ENCODE results near the gene SLC37A1. TPM values are rescaled to one million over a fixed set of nuclear protein-coding genes. Genes with fewer than 3 reads are reported as not detected.

The SLC37A1 gene
- total and polyA plus RNA-seq, 5 donors from 2014 or later: 2.8 to 18.8 (median 3.6) TPM

GRCh38 chr21:42474043-42474831 lies 39.4 kb upstream of the SLC37A1 start:
- Mint-ChIP-seq H3K27ac (peak overlapping the region in 2 of 3 donors; percentile 31 to 45), H3K9me3 (no peaks in the 10 kb centered on the region), H3K27me3 (peaks cover 9% of the 10 kb centered on the region), H3K4me1 (peaks cover 0 to 5% (median 2%) of the 10 kb centered on the region in 4 donors), H3K4me3 (no peak overlapping the region), H3K36me3 (no peaks in the 10 kb centered on the region)
- no peaks in the 10 kb centered on the region for H3K36me3 ChIP-seq (ENCODE audit: control insufficient read depth, insufficient read depth, low read length)
- H3K4me3 ChIP-seq (ENCODE audit: low read depth, low read length): no peak overlapping the region
- ATAC-seq (ENCODE audit: low read depth in 2 of 2) (peak; percentile 67 to 69), DNase-seq (peak in 1 of 3 donors; percentile 14)
- H3K4me1 ChIP-seq (ENCODE audit: control insufficient read depth, insufficient read depth, low read length, poor library complexity, severe bottlenecking): no peaks in the 10 kb centered on the region
- H3K27ac ChIP-seq (ENCODE audit: insufficient read depth, low read length, poor library complexity, severe bottlenecking): no peak overlapping the region
- H3K27me3 ChIP-seq (ENCODE audit: control insufficient read depth, insufficient read depth, low read length): no peaks in the 10 kb centered on the region
- H3K9me3 ChIP-seq (ENCODE audit: control insufficient read depth in 2 of 2, low read length in 2 of 2): no peaks in the 10 kb centered on the region

GRCh38 chr21:42475036-42475435 lies 38.6 kb upstream of the SLC37A1 start:
- no peak for ATAC-seq (ENCODE audit: low read depth in 2 of 2)

DNA sequence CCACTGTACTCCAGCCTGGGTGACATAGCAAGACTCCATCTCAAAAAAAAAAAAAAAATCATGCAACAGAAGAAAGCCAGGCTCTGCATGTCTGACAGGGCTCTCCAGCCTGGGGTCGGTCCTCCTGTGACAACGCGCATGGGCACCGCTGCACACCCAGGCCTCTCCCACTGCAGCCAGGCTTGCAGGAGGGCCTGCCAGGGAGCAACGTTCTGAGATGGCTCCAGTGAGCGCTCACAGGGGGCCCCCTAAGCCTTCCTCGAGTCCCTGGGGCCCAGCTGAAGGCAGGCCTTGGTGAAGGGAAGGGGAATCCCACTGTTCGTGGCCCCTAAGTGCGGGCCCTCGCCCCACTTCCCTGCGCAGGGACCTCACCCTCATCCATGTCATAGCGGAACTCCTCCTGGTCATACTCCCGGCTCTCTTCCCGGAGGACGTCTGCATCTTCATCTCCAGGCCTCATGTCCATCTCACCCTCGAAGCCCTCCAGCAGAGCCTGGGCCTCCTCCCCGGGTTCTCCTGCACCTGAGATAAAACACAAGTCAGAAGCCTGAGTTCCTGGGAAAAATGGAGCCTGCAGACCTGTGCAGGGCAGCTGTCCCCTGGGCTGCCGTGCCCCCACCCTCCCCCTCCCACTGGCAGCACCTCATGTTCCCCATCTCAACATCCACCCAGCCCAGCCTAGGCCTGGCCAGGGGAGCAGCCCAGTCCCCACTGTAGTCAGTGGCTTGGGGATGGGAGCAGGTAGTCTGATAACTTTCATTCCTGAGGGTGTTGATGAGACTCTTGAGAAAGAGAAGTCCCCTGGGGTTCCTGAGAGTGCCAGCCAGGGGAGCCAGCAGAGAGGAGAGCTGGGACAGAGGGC lies 37.9 kb upstream of the SLC37A1 start:
- ATAC-seq (ENCODE audit: low read depth in 2 of 2) (no peak), DNase-seq (no peak)
- Mint-ChIP-seq H3K27me3 (peaks cover 10% of the 10 kb centered on the region), H3K9me3 (no peaks in the 10 kb centered on the region), H3K36me3 (no peaks in the 10 kb centered on the region), H3K4me1 (peaks cover 0 to 5% (median 2%) of the 10 kb centered on the region in 4 donors), H3K4me3 (no peak overlapping the region), H3K27ac (no peak overlapping the region)
- no peaks in the 10 kb centered on the region for H3K4me1 ChIP-seq (ENCODE audit: control insufficient read depth, insufficient read depth, low read length, poor library complexity, severe bottlenecking)
- H3K27ac ChIP-seq (ENCODE audit: insufficient read depth, low read length, poor library complexity, severe bottlenecking): no peak overlapping the region
- H3K27me3 ChIP-seq (ENCODE audit: control insufficient read depth, insufficient read depth, low read length): no peaks in the 10 kb centered on the region
- H3K4me3 ChIP-seq (ENCODE audit: low read depth, low read length): no peak overlapping the region
- no peaks in the 10 kb centered on the region for H3K9me3 ChIP-seq (ENCODE audit: control insufficient read depth in 2 of 2, low read length in 2 of 2)
- H3K36me3 ChIP-seq (ENCODE audit: control insufficient read depth, insufficient read depth, low read length): no peaks in the 10 kb centered on the region

More at GRCh38 chr21:42475036-42475435, 38.6 kb upstream of the SLC37A1 start:
- Mint-ChIP-seq H3K4me3 (no peak overlapping the region), H3K36me3 (no peaks in the 10 kb centered on the region), H3K27me3 (peaks cover 9% of the 10 kb centered on the region), H3K4me1 (peaks cover 0 to 5% (median 2%) of the 10 kb centered on the region in 4 donors), H3K27ac (peak overlapping the region in 1 of 3 donors; percentile 45), H3K9me3 (no peaks in the 10 kb centered on the region)
- H3K27me3 ChIP-seq (ENCODE audit: control insufficient read depth, insufficient read depth, low read length): no peaks in the 10 kb centered on the region
- DNase-seq: no peak
- no peaks in the 10 kb centered on the region for H3K4me1 ChIP-seq (ENCODE audit: control insufficient read depth, insufficient read depth, low read length, poor library complexity, severe bottlenecking)
- no peaks in the 10 kb centered on the region for H3K9me3 ChIP-seq (ENCODE audit: control insufficient read depth in 2 of 2, low read length in 2 of 2)
- H3K4me3 ChIP-seq (ENCODE audit: low read depth, low read length): no peak overlapping the region
- no peak overlapping the region for H3K27ac ChIP-seq (ENCODE audit: insufficient read depth, low read length, poor library complexity, severe bottlenecking)
- H3K36me3 ChIP-seq (ENCODE audit: control insufficient read depth, insufficient read depth, low read length): no peaks in the 10 kb centered on the region

DNA sequence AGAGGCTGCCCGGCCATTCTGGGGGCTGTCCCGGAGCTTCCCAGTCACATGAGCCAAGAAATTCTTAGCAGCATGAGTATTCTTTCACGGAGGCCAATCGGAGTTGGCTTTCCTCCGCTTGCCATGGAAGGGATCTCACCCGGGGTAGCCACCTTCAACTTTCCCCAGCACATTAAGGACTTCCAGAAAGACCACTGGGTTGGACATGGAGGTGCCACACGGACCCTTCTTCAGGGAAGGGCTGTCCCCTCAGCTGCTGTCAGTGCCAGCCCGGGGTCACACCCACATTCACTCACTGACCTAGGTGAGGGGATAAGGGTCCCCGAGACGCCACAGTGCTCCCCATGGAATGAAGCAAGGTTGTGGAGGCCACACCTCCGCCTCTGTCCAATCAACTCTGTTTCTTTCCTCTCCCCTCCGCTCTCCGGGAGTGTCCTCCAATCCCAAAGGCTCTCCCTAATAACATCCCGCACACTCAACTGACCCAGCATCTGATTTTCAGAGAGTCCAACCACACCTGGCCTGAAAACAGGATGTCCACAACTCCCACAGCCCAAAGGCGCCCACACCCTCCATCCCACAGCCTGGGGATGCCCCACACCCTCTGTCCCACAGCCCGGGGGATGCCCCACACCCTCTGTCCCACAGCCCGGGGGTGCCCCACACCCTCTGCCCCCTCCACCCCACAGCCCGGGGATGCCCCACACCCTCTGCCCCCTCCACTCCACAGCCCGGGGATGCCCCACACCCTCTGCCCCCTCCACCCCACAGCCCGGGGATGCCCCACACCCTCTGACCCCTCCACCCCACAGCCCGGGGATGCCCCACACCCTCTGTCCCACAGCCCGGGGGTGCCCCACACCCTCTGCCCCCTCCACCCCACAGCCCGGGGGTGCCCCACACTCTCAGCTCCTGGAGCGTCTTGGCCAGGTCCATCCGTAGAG lies 37.0 kb upstream of the SLC37A1 start:
- Histone ChIP-seq H3K9me3 (ENCODE audit: control insufficient read depth in 2 of 2, low read length in 2 of 2) (no peaks in the 10 kb centered on the region), H3K4me1 (ENCODE audit: control insufficient read depth, insufficient read depth, low read length, poor library complexity, severe bottlenecking) (no peaks in the 10 kb centered on the region), H3K27ac (ENCODE audit: insufficient read depth, low read length, poor library complexity, severe bottlenecking) (no peak overlapping the region), H3K27me3 (ENCODE audit: control insufficient read depth, insufficient read depth, low read length) (no peaks in the 10 kb centered on the region), H3K36me3 (ENCODE audit: control insufficient read depth, insufficient read depth, low read length) (no peaks in the 10 kb centered on the region), H3K4me3 (ENCODE audit: low read depth, low read length) (no peak overlapping the region)
- Mint-ChIP-seq H3K27ac (no peak overlapping the region), H3K9me3 (no peaks in the 10 kb centered on the region), H3K27me3 (peaks cover 18% of the 10 kb centered on the region), H3K36me3 (no peaks in the 10 kb centered on the region), H3K4me3 (no peak overlapping the region), H3K4me1 (peaks cover 0 to 5% (median 2%) of the 10 kb centered on the region in 4 donors)
- ATAC-seq (ENCODE audit: low read depth in 2 of 2) (no peak), DNase-seq (no peak)

DNA sequence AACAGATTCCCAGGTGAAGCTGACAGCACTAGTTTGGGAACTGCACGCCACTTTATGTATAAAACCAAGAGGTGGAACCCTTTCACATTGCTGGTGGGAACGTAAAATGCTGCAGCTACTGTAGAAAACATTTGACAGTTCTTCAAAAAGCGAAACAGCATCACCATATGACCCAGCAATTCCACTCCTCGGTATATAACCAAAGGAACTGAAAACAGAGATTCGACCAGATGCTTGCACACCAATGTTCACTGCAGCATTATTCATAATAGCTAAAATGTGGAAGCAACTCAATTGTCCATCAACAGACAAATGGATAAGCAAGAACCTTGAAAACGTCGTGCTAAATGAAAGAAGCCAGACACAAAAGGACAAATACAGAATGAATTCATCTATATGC lies 35.1 kb upstream of the SLC37A1 start:
- peaks cover 0 to 5% (median 2%) of the 10 kb centered on the region in 4 donors for H3K4me1 Mint-ChIP-seq
- no peak overlapping the region for H3K4me3 ChIP-seq (ENCODE audit: low read depth, low read length)
- H3K27me3 ChIP-seq (ENCODE audit: control insufficient read depth, insufficient read depth, low read length): peaks cover 2% of the 10 kb centered on the region
- H3K9me3 Mint-ChIP-seq: no peaks in the 10 kb centered on the region
- no peak overlapping the region for H3K27ac Mint-ChIP-seq
- H3K4me1 ChIP-seq (ENCODE audit: control insufficient read depth, insufficient read depth, low read length, poor library complexity, severe bottlenecking): no peaks in the 10 kb centered on the region
- H3K36me3 Mint-ChIP-seq: no peaks in the 10 kb centered on the region
- H3K36me3 ChIP-seq (ENCODE audit: control insufficient read depth, insufficient read depth, low read length): no peaks in the 10 kb centered on the region
- H3K9me3 ChIP-seq (ENCODE audit: control insufficient read depth in 2 of 2, low read length in 2 of 2): no peaks in the 10 kb centered on the region
- no peak overlapping the region for H3K27ac ChIP-seq (ENCODE audit: insufficient read depth, low read length, poor library complexity, severe bottlenecking)
- H3K27me3 Mint-ChIP-seq: peaks cover 19% of the 10 kb centered on the region
- no peak for ATAC-seq (ENCODE audit: low read depth in 2 of 2)
- DNase-seq: no peak
- no peak overlapping the region for H3K4me3 Mint-ChIP-seq

DNA sequence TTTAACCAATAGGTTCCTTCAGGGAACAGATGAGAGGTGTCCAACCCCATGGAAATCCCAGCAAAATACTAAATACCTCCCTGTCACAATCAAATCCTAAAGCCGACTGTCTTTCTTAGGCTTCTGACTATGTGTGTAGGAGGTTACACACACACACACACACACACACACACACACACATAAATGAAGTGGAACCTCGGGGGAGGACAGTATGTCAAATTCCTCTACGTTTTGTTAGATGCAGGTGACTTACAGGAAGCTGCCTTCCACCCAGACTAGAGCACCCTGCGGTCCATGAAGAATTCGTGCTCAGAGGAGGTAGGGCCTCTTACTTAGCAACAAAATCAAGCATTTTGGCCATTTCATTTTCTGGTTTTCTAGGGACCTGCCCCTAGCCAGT lies 34.1 kb upstream of the SLC37A1 start:
- H3K36me3 ChIP-seq (ENCODE audit: control insufficient read depth, insufficient read depth, low read length): no peaks in the 10 kb centered on the region
- H3K4me3 ChIP-seq (ENCODE audit: low read depth, low read length): no peak overlapping the region
- DNase-seq (no peak), ATAC-seq (ENCODE audit: low read depth in 2 of 2) (no peak)
- H3K9me3 Mint-ChIP-seq: no peaks in the 10 kb centered on the region
- peaks cover 23% of the 10 kb centered on the region for H3K27me3 Mint-ChIP-seq
- H3K27ac Mint-ChIP-seq: peak overlapping the region in 1 of 3 donors; percentile 72
- no peak overlapping the region for H3K4me3 Mint-ChIP-seq
- no peaks in the 10 kb centered on the region for H3K9me3 ChIP-seq (ENCODE audit: control insufficient read depth in 2 of 2, low read length in 2 of 2)
- no peak overlapping the region for H3K27ac ChIP-seq (ENCODE audit: insufficient read depth, low read length, poor library complexity, severe bottlenecking)
- H3K36me3 Mint-ChIP-seq: no peaks in the 10 kb centered on the region
- H3K27me3 ChIP-seq (ENCODE audit: control insufficient read depth, insufficient read depth, low read length): peaks cover 2% of the 10 kb centered on the region
- peaks cover 0 to 2% (median under 1%) of the 10 kb centered on the region in 4 donors for H3K4me1 Mint-ChIP-seq
- no peaks in the 10 kb centered on the region for H3K4me1 ChIP-seq (ENCODE audit: control insufficient read depth, insufficient read depth, low read length, poor library complexity, severe bottlenecking)

GRCh38 chr21:42480736-42481135 lies 32.9 kb upstream of the SLC37A1 start:
- H3K36me3 ChIP-seq (ENCODE audit: control insufficient read depth, insufficient read depth, low read length): no peaks in the 10 kb centered on the region
- peaks cover 8% of the 10 kb centered on the region for H3K27me3 ChIP-seq (ENCODE audit: control insufficient read depth, insufficient read depth, low read length)
- no peak overlapping the region for H3K4me3 Mint-ChIP-seq
- no peaks in the 10 kb centered on the region for H3K36me3 Mint-ChIP-seq
- H3K27ac Mint-ChIP-seq: no peak overlapping the region
- DNase-seq (no peak), ATAC-seq (ENCODE audit: low read depth in 2 of 2) (no peak)
- H3K27ac ChIP-seq (ENCODE audit: insufficient read depth, low read length, poor library complexity, severe bottlenecking): no peak overlapping the region
- no peak overlapping the region for H3K4me3 ChIP-seq (ENCODE audit: low read depth, low read length)
- no peaks in the 10 kb centered on the region for H3K4me1 ChIP-seq (ENCODE audit: control insufficient read depth, insufficient read depth, low read length, poor library complexity, severe bottlenecking)
- peaks cover 24% of the 10 kb centered on the region for H3K27me3 Mint-ChIP-seq
- no peaks in the 10 kb centered on the region for H3K4me1 Mint-ChIP-seq
- no peaks in the 10 kb centered on the region for H3K9me3 Mint-ChIP-seq
- H3K9me3 ChIP-seq (ENCODE audit: control insufficient read depth in 2 of 2, low read length in 2 of 2): no peaks in the 10 kb centered on the region
